GM23248 (cell line): ENCODE data around the gene SAT2. TPM values are rescaled to one million over a fixed set of nuclear protein-coding genes. Genes with fewer than 3 reads are reported as not detected.

Experiments used
- DNase-seq: peaks from one replicate; pipeline ENCODE4 v3.0.0-alpha.2; 2015
- H2AFZ ChIP-seq: fragments of 200-600 bp; sonication (generic); 2 replicates; pipeline ENCODE4 v1.6.1; 2016; ENCODE audit warnings: antibody characterized with exemption
- H3F3A ChIP-seq: fragments of 200-600 bp; sonication (generic); 2 replicates; pipeline ENCODE4 v1.6.1; 2016; ENCODE audit warnings: mild to moderate bottlenecking, antibody characterized with exemption, mixed run types; ENCODE audit not compliant: insufficient read depth
- H3K27ac ChIP-seq: fragments of 200-600 bp; sonication (generic); 2 replicates; pipeline ENCODE4 v1.5.1; 2016; ENCODE audit warnings: mild to moderate bottlenecking
- H3K27me3 ChIP-seq: fragments of 200-600 bp; sonication (generic); replicated peaks from 2 replicates; pipeline ENCODE4 v1.6.1; 2016; ENCODE audit warnings: mild to moderate bottlenecking; ENCODE audit not compliant: insufficient read depth
- H3K36me3 ChIP-seq: fragments of 200-600 bp; sonication (generic); 2 replicates; pipeline ENCODE4 v1.6.1; 2016; ENCODE audit warnings: low read depth, mild to moderate bottlenecking
- H3K4me1 ChIP-seq: fragments of 200-600 bp; sonication (generic); 2 replicates; pipeline ENCODE4 v1.6.1; 2016; ENCODE audit warnings: mild to moderate bottlenecking; ENCODE audit not compliant: insufficient read depth
- H3K4me2 ChIP-seq: fragments of 200-600 bp; sonication (generic); one replicate; pipeline ENCODE4 v1.6.1; 2016; ENCODE audit warnings: mild to moderate bottlenecking; ENCODE audit not compliant: unreplicated experiment
- H3K4me3 ChIP-seq: fragments of 200-600 bp; sonication (generic); 2 replicates; pipeline ENCODE4 v1.5.1; 2016; ENCODE audit warnings: mild to moderate bottlenecking
- H3K79me2 ChIP-seq: fragments of 200-600 bp; sonication (generic); 2 replicates; pipeline ENCODE4 v1.6.1; 2016; ENCODE audit warnings: mild to moderate bottlenecking; ENCODE audit not compliant: insufficient read depth
- H3K9ac ChIP-seq: fragments of 200-600 bp; sonication (generic); 2 replicates; pipeline ENCODE4 v1.6.1; 2016; ENCODE audit warnings: mild to moderate bottlenecking
- H3K9me2 ChIP-seq: fragments of 200-600 bp; sonication (generic); 2 replicates; pipeline ENCODE4 v1.6.1; 2016; ENCODE audit warnings: mixed run types, mild to moderate bottlenecking, moderate library complexity; ENCODE audit not compliant: insufficient read depth
- H3K9me3 ChIP-seq: fragments of 200-600 bp; sonication (generic); one replicate; pipeline ENCODE4 v1.6.1; 2017; ENCODE audit warnings: low read depth
- H4K20me1 ChIP-seq: fragments of 200-600 bp; sonication (generic); 2 replicates; pipeline ENCODE4 v1.6.0; 2016; ENCODE audit not compliant: insufficient read depth
- EZH2 ChIP-seq: fragments of 200-600 bp; sonication (generic); IDR thresholded peaks from 2 replicates; pipeline ENCODE4 v1.6.1; 2018; ENCODE audit warnings: antibody characterized with exemption, mild to moderate bottlenecking; ENCODE audit not compliant: insufficient read depth, poor library complexity, severe bottlenecking
- EZH2phosphoT487 ChIP-seq: fragments of 200-600 bp; sonication (generic); IDR thresholded peaks from 2 replicates; pipeline ENCODE4 v1.6.1; 2018; ENCODE audit warnings: antibody characterized with exemption, moderate library complexity, mild to moderate bottlenecking, low read depth; ENCODE audit not compliant: insufficient read depth
- WGBS, 2 experiments: methylation state at CpG; one replicate each; pipeline ENCODE4 v1.1.6; 2015 to 2017; ENCODE audit warnings: low lambda C conversion rate in 2 of 2, low coverage in 1 of 2; ENCODE audit errors: missing lambda C conversion rate in 2 of 2; 5-methylcytosine and 5-hydroxymethylcytosine counted together
- in situ Hi-C: fragments of 300-500 bp; cut with MboI; formaldehyde crosslinking; loops from 2 replicates; pipeline ENCODE4 v1.15.0; 2020
- polyA plus RNA-seq: library from polyadenylated mRNA; unstranded; fragments of >200 nt; fragmentation: Nextera tagmentation; extraction: Ambion mirVana; gene quantifications from 2 replicates; pipeline ENCODE4 v1.2.1, GENCODE V29; 2016
- total RNA-seq: library from RNA; depleted of rRNA; stranded (reverse); fragments of >200 nt; shearing (Covaris generic); gene quantifications from 2 replicates; pipeline ENCODE4 v1.2.3, GENCODE V29; 2014

The SAT2 gene
- total and polyA plus RNA-seq, 2 experiments from 2014 or later, result 31.8 to 41.4 TPM

- 54 to 70% methylated on average over 2 of the region's 2 CpGs for WGBS, 2 experiments
- Histone ChIP-seq H3K27ac (no peak overlapping the region), H3K9me2 (no peaks in the 10 kb centered on the region), H3K4me1 (no peaks in the 10 kb centered on the region), H2AFZ (no peak overlapping the region), H3K36me3 (no peaks in the 10 kb centered on the region), H3K9ac (0 out of 2 replicates have a peak overlapping the region, but pooled peaks have one; percentile 41), H3K4me3 (no peak overlapping the region), H3K9me3 (no peaks in the 10 kb centered on the region), H3K4me2 (no peak overlapping the region), H4K20me1 (no peaks in the 10 kb centered on the region), H3K79me2 (no peaks in the 10 kb centered on the region), H3K27me3 (no peaks in the 10 kb centered on the region), H3F3A (no peaks in the 10 kb centered on the region)
- TF ChIP-seq EZH2 (no peak), EZH2phosphoT487 (no peak)
- in situ Hi-C loops, result loop anchor here (10.0 kb wide), 1 partner anchor 152 kb away; no protein-coding TSS in a partner anchor
- DNase-seq, result no peak
Measured at GRCh38 chr17:7633093-7633492, 5.5 kb upstream of the SAT2 start.

- 14 to 17% methylated on average over 6 of the region's 6 CpGs for WGBS, 2 experiments
- in situ Hi-C loops, result loop anchor here (10.0 kb wide), 1 partner anchor 152 kb away; no protein-coding TSS in a partner anchor
- peak; percentile 79 for DNase-seq
- no peaks in the 10 kb centered on the region for H3K36me3 ChIP-seq
- H3K4me2 ChIP-seq, result no peak overlapping the region
- no peaks in the 10 kb centered on the region for H3K4me1 ChIP-seq
- H3F3A ChIP-seq, result no peaks in the 10 kb centered on the region
- H3K4me3 ChIP-seq, result no peak overlapping the region
- no peaks in the 10 kb centered on the region for H3K79me2 ChIP-seq
- H3K9ac ChIP-seq, result peak overlapping the region; percentile 41; the same call in 1 of the 2 replicates
- TF ChIP-seq EZH2 (no peak), EZH2phosphoT487 (no peak)
- H4K20me1 ChIP-seq, result no peaks in the 10 kb centered on the region
- H3K9me2 ChIP-seq, result no peaks in the 10 kb centered on the region
- H3K27ac ChIP-seq, result no peak overlapping the region
- H2AFZ ChIP-seq, result peak overlapping the region; percentile 80
- H3K27me3 ChIP-seq, result no peaks in the 10 kb centered on the region
- no peaks in the 10 kb centered on the region for H3K9me3 ChIP-seq
Measured at GRCh38 chr17:7632492-7632894, 4.9 kb upstream of the SAT2 start.

- no peak for DNase-seq
- H3K4me1 ChIP-seq, result no peaks in the 10 kb centered on the region
- no peaks in the 10 kb centered on the region for H3K9me2 ChIP-seq
- TF ChIP-seq EZH2 (no peak), EZH2phosphoT487 (no peak)
- H3F3A ChIP-seq, result no peaks in the 10 kb centered on the region
- H3K9ac ChIP-seq, result no peak overlapping the region
- H3K4me2 ChIP-seq, result no peak overlapping the region
- H2AFZ ChIP-seq, result no peak overlapping the region
- H3K9me3 ChIP-seq, result no peaks in the 10 kb centered on the region
- 67 to 73% methylated on average over 11 of the region's 11 CpGs for WGBS, 2 experiments
- H4K20me1 ChIP-seq, result no peaks in the 10 kb centered on the region
- no peak overlapping the region for H3K27ac ChIP-seq
- in situ Hi-C loops, result loop anchor here (10.0 kb wide), 1 partner anchor 153 kb away; no protein-coding TSS in a partner anchor
- no peaks in the 10 kb centered on the region for H3K27me3 ChIP-seq
- H3K79me2 ChIP-seq, result peaks cover 5% of the 10 kb centered on the region
- H3K36me3 ChIP-seq, result no peaks in the 10 kb centered on the region
- H3K4me3 ChIP-seq, result no peak overlapping the region
Measured at GRCh38 chr17:7631398-7632380, 4.1 kb upstream of the SAT2 start.

GRCh38 chr17:7629939-7630571 is 2.4 kb upstream of the SAT2 start, which contains the start of gene SHBG:
TSS of gene SHBG (plus strand) at chr17:7630135. CDS start at chr17:7630173, 38 bp downstream.
- Histone ChIP-seq H3K36me3 (no peaks in the 10 kb centered on the region), H3K27me3 (no peaks in the 10 kb centered on the region), H3K4me3 (no peak within 1 kb of the TSS), H3F3A (no peaks in the 10 kb centered on the region), H3K9me2 (no peaks in the 10 kb centered on the region), H3K4me1 (no peaks in the 10 kb centered on the region), H3K79me2 (peaks cover 12% of the 10 kb centered on the region), H4K20me1 (no peaks in the 10 kb centered on the region), H3K9ac (no peak within 1 kb of the TSS), H3K27ac (no peak within 1 kb of the TSS), H3K9me3 (no peaks in the 10 kb centered on the region), H2AFZ (no peak within 1 kb of the TSS), H3K4me2 (no peak within 1 kb of the TSS)
- WGBS, 2 experiments, result 74 to 82% methylated on average over 11 to 13 of the region's 13 CpGs
- TF ChIP-seq EZH2 (no peak), EZH2phosphoT487 (no peak)
- in situ Hi-C loops, result loop anchor here (10.0 kb wide), 1 partner anchor 155 kb away; no protein-coding TSS in a partner anchor
- DNase-seq, result no peak
